Right ventricle myocardium superior (tissue), 1 donor: ENCODE results near the gene C2orf81. TPM values are rescaled to one million over a fixed set of nuclear protein-coding genes. Genes with fewer than 3 reads are reported as not detected.

Experiments used
- ATAC-seq: fragments of 200-7000 bp; cut with Tn5 transposase; one replicate; pipeline ENCODE4 v1.9.1; 2020; ENCODE audit warnings: mild to moderate bottlenecking; ENCODE audit not compliant: poor library complexity
- DNase-seq: peaks from one replicate; pipeline ENCODE4 v3.0.0-alpha.2; 2020
- intact Hi-C: fragments of 100-400 bp; cut with DNase I; formaldehyde crosslinking; loops from one replicate; pipeline ENCODE4 v1.11.2; 2022
- total RNA-seq: library from RNA; stranded (reverse); fragmentation: NEBNext Ultra II Directional; extraction: Animal tissue kit (Norgen Biotek cat#: 25700); gene quantifications from one replicate; pipeline ENCODE4 v1.2.1, GENCODE V29; 2021
- donor health status: DM: no; HTN: yes; CAD: no; lungs with severe emphysema.

The C2orf81 gene
- total RNA-seq, 1 donor from 2014 or later: 0.62 TPM

- ATAC-seq: peak; percentile 62
- intact Hi-C loops: no loop called here
- peak; percentile 75 for DNase-seq
These were observed 48.2 kb downstream of the C2orf81 start for GRCh38 chr2:74373221-74373676.

GRCh38 chr2:74372674-74373073 lies 48.7 kb downstream of the C2orf81 start:
- ATAC-seq: no peak
- DNase-seq: no peak
- intact Hi-C loops: no loop called here

DNA sequence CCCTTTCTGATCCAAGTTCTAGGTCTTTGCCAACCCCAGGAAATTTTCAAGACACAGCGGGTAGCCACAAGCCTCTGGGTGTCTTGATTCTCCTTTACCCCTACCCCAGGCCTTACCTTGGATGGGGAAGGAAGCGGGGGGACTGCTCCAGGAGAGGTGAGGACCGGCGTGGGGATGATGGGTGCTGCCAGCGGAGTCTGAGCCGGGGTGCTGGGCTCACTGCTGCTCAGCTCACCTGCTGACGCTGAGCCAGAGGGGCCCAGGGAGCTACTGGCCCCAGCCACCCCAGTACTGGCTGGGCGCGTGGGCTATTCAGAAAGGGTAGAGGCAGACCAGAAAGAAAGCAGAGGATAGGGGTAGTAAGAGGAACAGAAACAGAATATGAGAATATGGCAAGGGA lies 50.0 kb downstream of the C2orf81 start:
- ATAC-seq: no peak
- intact Hi-C loops: no loop called here
- DNase-seq: no peak

- no peak for ATAC-seq
- intact Hi-C loops: no loop called here
These were observed 51.4 kb downstream of the C2orf81 start for GRCh38 chr2:74369976-74370375.

DNA sequence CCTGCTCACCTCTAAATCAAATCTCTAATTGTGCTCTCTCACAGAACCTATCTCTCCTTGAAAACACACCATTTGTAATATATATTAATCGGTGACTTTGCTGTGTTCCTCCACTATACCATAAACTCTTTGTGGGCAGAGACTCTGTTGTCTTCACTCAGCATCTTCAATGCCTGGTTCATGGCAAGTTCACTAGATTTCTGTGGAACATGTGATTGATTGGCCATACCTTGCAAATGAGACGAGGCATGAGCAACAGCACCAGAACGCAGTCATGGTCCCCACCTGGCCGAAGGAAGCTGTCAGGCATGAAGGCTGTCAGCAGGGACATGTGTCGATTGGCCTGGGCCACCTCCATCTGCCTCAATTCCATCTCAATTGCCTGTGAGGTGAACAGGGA lies 52.9 kb downstream of the C2orf81 start:
- intact Hi-C loops: no loop called here
- no peak for DNase-seq
- no peak for ATAC-seq

More at GRCh38 chr2:74369976-74370375, 51.4 kb downstream of the C2orf81 start:
- no peak for DNase-seq

DNA sequence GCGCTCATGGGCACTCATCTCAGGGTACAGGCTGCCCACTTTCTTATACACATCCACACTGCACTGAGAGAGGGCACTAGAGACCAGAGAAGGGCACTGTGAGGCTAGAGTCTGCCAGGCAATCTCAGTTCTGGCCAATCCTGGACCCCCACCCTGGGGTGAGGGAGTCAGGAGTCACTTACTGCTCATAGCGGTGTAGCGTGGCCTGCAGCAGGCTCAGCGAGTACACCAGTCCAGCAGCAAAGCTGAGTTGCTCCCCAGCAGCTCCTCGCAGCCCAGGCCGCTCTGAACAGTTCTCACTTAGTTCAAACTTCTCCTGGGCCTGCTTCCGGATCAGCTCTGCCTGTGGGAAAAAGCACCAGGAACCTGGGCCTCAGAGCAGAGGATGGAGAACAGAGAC lies 53.6 kb downstream of the C2orf81 start:
- ATAC-seq: no peak
- no peak for DNase-seq
- intact Hi-C loops: no loop called here

GRCh38 chr2:74366036-74366435 lies 55.4 kb downstream of the C2orf81 start:
- intact Hi-C loops: no loop called here
- no peak for DNase-seq

DNA sequence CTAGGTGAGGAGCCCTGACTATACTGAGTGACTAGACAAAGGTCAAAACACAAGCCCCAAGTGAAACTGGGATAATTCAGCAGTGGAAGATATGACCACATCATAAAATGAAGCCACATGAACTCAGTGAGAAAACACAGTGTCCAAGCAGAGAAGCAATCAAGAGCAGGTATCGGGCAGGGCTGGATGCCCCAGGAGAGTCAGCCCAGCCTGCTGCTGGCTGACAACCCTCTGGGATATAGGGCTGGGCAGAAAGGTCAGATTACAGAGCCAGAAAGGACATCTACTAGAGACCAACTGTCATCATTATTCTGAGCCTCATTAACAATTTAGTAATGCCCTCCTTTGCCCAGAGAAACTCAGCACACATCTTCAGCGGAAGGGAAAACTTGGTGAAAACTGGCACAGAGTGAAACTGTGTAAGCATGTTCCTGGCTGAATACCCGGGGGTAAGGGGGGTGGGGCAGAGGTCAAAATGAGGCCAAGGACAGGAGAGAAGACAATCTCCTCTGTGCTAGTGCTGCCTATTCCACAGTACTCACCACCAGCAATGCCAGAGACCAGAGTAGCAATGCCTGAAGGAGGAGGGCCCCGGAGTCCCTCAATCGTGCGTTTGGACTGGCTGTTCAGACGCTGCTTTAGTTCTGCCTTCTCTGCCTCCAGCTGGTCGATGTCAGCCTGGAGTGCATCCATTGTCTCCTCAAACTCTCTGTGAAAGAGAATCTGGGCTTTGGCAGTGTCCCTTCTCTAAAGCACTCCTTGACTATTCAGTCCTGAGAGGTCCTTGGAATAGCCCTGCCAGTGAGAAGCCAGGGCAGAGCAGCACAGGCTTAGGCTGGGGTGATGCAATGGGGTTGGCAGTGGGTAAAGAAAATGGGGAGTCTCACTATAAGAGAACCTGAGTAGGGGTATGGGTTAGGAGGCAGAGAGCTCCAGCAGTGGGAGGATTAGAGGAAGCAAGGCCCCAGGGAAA lies 56.6 kb downstream of the C2orf81 start:
- peak; percentile 68 for ATAC-seq
- no peak for DNase-seq
- intact Hi-C loops: no loop called here

More at GRCh38 chr2:74366036-74366435, 55.4 kb downstream of the C2orf81 start:
- no peak for ATAC-seq

Other genes with a start within 250 kb of the C2orf81 start
- 53.1 TPM for gene MOB1A, start 242.7 kb downstream of the C2orf81 start, total RNA-seq
- 19.0 TPM for gene MTHFD2, start 223.0 kb downstream of the C2orf81 start, total RNA-seq
- 1.3 TPM for gene SLC4A5, start 78.2 kb downstream of the C2orf81 start, total RNA-seq
- gene DCTN1, start 41.3 kb downstream of the C2orf81 start, total RNA-seq: 149 TPM
- gene WDR54, start 111 bp upstream of the C2orf81 start, total RNA-seq: 2.2 TPM
- gene RTKN, start 20.3 kb upstream of the C2orf81 start, total RNA-seq: 17.8 TPM
- gene INO80B, start 33.5 kb upstream of the C2orf81 start, total RNA-seq: 19.6 TPM
- gene WBP1, start 36.8 kb upstream of the C2orf81 start, total RNA-seq: 42.4 TPM
- 19.2 TPM for gene MOGS, start 43.8 kb upstream of the C2orf81 start, total RNA-seq
- 159 TPM for gene MRPL53, start 51.1 kb upstream of the C2orf81 start, total RNA-seq
- gene CCDC142, start 61.4 kb upstream of the C2orf81 start, total RNA-seq: 7.2 TPM
- gene TTC31, start 61.5 kb upstream of the C2orf81 start, total RNA-seq: 8.4 TPM
- 0.16 TPM for gene LBX2, start 78.0 kb upstream of the C2orf81 start, total RNA-seq
- gene PCGF1, start 86.1 kb upstream of the C2orf81 start, total RNA-seq: 20.3 TPM
- gene TLX2, start 92.8 kb upstream of the C2orf81 start, total RNA-seq: not detected
- gene DQX1, start 104.6 kb upstream of the C2orf81 start, total RNA-seq: not detected
- 43.2 TPM for gene AUP1, start 108.1 kb upstream of the C2orf81 start, total RNA-seq
- 28.5 TPM for gene HTRA2, start 108.3 kb upstream of the C2orf81 start, total RNA-seq
- 3.6 TPM for gene LOXL3, start 132.3 kb upstream of the C2orf81 start, total RNA-seq
- gene DOK1, start 133.1 kb upstream of the C2orf81 start, total RNA-seq: 3.8 TPM
- gene M1AP, start 226.7 kb upstream of the C2orf81 start, total RNA-seq: not detected
- 3.5 TPM for gene SEMA4F, start 232.6 kb upstream of the C2orf81 start, total RNA-seq